ENCODE results near the gene USP44. TPM values are rescaled to one million over a fixed set of nuclear protein-coding genes. Genes with fewer than 3 reads are reported as not detected.

Gene USP44
- total and polyA plus RNA-seq, 2 of the 8 experiments (the other 6 are each of a cell fraction or from before 2014, with no cell fraction given): 129 to 197 TPM

DNA sequence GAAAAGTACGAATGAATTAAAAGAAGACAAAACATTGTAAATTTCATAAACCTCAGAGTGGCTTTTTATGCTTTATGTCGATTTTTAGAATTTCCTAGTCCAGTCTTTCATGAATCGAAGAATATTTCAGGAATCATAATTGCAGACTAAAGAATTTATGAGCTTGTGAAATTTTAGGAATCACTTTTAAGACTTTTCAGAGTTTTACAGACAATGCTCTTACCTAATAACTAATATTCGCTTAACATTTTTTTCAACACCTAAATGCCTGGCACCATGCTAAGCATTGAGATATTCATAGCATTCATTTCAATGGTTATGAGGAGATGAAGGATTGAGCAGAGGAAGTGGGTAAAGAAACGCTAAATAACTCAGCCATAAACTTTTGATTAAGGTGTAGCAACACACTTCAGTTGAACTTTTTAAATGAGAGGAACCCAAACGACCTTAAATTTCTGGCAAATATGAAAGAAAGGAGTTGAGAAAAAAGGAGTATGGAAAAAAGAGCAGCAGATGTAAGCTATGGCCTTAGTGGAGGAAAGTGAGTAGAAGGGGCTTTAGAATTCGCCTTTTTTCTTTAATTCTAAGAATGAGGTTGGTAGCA, 739 bp upstream of the USP44 start (continued):
- TF ChIP-seq, protein P1, sequence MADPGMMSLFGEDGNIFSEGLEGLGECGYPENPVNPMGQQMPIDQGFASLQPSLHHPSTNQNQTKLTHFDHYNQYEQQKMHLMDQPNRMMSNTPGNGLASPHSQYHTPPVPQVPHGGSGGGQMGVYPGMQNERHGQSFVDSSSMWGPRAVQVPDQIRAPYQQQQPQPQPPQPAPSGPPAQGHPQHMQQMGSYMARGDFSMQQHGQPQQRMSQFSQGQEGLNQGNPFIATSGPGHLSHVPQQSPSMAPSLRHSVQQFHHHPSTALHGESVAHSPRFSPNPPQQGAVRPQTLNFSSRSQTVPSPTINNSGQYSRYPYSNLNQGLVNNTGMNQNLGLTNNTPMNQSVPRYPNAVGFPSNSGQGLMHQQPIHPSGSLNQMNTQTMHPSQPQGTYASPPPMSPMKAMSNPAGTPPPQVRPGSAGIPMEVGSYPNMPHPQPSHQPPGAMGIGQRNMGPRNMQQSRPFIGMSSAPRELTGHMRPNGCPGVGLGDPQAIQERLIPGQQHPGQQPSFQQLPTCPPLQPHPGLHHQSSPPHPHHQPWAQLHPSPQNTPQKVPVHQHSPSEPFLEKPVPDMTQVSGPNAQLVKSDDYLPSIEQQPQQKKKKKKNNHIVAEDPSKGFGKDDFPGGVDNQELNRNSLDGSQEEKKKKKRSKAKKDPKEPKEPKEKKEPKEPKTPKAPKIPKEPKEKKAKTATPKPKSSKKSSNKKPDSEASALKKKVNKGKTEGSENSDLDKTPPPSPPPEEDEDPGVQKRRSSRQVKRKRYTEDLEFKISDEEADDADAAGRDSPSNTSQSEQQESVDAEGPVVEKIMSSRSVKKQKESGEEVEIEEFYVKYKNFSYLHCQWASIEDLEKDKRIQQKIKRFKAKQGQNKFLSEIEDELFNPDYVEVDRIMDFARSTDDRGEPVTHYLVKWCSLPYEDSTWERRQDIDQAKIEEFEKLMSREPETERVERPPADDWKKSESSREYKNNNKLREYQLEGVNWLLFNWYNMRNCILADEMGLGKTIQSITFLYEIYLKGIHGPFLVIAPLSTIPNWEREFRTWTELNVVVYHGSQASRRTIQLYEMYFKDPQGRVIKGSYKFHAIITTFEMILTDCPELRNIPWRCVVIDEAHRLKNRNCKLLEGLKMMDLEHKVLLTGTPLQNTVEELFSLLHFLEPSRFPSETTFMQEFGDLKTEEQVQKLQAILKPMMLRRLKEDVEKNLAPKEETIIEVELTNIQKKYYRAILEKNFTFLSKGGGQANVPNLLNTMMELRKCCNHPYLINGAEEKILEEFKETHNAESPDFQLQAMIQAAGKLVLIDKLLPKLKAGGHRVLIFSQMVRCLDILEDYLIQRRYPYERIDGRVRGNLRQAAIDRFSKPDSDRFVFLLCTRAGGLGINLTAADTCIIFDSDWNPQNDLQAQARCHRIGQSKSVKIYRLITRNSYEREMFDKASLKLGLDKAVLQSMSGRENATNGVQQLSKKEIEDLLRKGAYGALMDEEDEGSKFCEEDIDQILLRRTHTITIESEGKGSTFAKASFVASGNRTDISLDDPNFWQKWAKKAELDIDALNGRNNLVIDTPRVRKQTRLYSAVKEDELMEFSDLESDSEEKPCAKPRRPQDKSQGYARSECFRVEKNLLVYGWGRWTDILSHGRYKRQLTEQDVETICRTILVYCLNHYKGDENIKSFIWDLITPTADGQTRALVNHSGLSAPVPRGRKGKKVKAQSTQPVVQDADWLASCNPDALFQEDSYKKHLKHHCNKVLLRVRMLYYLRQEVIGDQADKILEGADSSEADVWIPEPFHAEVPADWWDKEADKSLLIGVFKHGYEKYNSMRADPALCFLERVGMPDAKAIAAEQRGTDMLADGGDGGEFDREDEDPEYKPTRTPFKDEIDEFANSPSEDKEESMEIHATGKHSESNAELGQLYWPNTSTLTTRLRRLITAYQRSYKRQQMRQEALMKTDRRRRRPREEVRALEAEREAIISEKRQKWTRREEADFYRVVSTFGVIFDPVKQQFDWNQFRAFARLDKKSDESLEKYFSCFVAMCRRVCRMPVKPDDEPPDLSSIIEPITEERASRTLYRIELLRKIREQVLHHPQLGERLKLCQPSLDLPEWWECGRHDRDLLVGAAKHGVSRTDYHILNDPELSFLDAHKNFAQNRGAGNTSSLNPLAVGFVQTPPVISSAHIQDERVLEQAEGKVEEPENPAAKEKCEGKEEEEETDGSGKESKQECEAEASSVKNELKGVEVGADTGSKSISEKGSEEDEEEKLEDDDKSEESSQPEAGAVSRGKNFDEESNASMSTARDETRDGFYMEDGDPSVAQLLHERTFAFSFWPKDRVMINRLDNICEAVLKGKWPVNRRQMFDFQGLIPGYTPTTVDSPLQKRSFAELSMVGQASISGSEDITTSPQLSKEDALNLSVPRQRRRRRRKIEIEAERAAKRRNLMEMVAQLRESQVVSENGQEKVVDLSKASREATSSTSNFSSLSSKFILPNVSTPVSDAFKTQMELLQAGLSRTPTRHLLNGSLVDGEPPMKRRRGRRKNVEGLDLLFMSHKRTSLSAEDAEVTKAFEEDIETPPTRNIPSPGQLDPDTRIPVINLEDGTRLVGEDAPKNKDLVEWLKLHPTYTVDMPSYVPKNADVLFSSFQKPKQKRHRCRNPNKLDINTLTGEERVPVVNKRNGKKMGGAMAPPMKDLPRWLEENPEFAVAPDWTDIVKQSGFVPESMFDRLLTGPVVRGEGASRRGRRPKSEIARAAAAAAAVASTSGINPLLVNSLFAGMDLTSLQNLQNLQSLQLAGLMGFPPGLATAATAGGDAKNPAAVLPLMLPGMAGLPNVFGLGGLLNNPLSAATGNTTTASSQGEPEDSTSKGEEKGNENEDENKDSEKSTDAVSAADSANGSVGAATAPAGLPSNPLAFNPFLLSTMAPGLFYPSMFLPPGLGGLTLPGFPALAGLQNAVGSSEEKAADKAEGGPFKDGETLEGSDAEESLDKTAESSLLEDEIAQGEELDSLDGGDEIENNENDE (IDR thresholded peaks at IDR 0.05; ENCODE audit: insufficient replicate concordance, low read length): no peak
- TF ChIP-seq POLR2A (IDR thresholded peaks at IDR 0.05; ENCODE audit: control extremely low read depth in 1 of 2, low read depth in 2 of 2, low read length in 2 of 2) (no peak), KDM4A (IDR thresholded peaks at IDR 0.05; ENCODE audit: low read depth, low read length, severe bottlenecking) (no peak), TAF7 (optimal IDR thresholded peaks at IDR 0.05; ENCODE audit: borderline replicate concordance, low read depth, low read length) (no peak), NANOG (IDR thresholded peaks at IDR 0.05; ENCODE audit: insufficient read depth, low read depth, low read length, poor library complexity, severe bottlenecking) (no peak), RBBP5 (IDR thresholded peaks at IDR 0.05; ENCODE audit: borderline replicate concordance, low read depth, low read length) (no peak), CEBPB (IDR thresholded peaks at IDR 0.05; ENCODE audit: low read depth, low read length) (no peak), SIN3A (conservative IDR thresholded peaks at IDR 0.05 in 1 of 2, IDR thresholded peaks at IDR 0.05 in 1 of 2; ENCODE audit: low read depth in 1 of 2, low read length in 2 of 2) (no peak), CTBP2 (IDR thresholded peaks at IDR 0.05; ENCODE audit: borderline replicate concordance, insufficient read depth, insufficient read length, low read length) (no peak), TAF1 (IDR thresholded peaks at IDR 0.05; ENCODE audit: low read depth, low read length) (no peak)
